OCI-LY3 (cell line): ENCODE results near the gene DAB1.

Experiments
- H2AFZ ChIP-seq: fragments of 200-600, 300-600 bp; shearing (Covaris generic); 2 replicates; pipeline ENCODE4 v1.6.0; 2014; ENCODE audit warnings: antibody characterized with exemption, low read depth, low read length
- H3K27ac ChIP-seq: fragments of 200-600, 300-600 bp; sonication (generic); 2 replicates; pipeline ENCODE4 v1.5.1; 2014; ENCODE audit warnings: mild to moderate bottlenecking, low read length, moderate library complexity, mixed read lengths
- H3K27me3 ChIP-seq: fragments of 200-600, 300-600 bp; sonication (generic); 2 replicates; pipeline ENCODE4 v1.6.1; 2014; ENCODE audit warnings: low read depth, low read length, mixed read lengths
- H3K36me3 ChIP-seq: fragments of 200-600, 300-600 bp; sonication (generic); replicated peaks from 2 replicates; pipeline ENCODE3; 2014; ENCODE audit warnings: low read depth, low read length, mixed read lengths
- H3K4me1 ChIP-seq: fragments of 300-600, 200-600 bp; sonication (generic); 2 replicates; pipeline ENCODE4 v1.6.1; 2014; ENCODE audit warnings: low read length, mixed read lengths
- H3K4me2 ChIP-seq: fragments of 200-600, 300-600 bp; sonication (generic); 2 replicates; pipeline ENCODE4 v1.6.1; 2014; ENCODE audit warnings: low read length, mixed read lengths
- H3K4me3 ChIP-seq: fragments of 300-600, 200-600 bp; sonication (generic); 2 replicates; pipeline ENCODE4 v1.5.1; 2014; ENCODE audit warnings: antibody characterized with exemption, mild to moderate bottlenecking, low read length, moderate library complexity
- H3K79me2 ChIP-seq: fragments of 300-600, 200-600 bp; shearing (Covaris generic); 2 replicates; pipeline ENCODE4 v1.6.1; 2014; ENCODE audit warnings: mild to moderate bottlenecking, low read length, mixed read lengths
- H3K9ac ChIP-seq: fragments of 300-600, 200-600 bp; shearing (Covaris generic); 2 replicates; pipeline ENCODE4 v1.6.0; 2014; ENCODE audit warnings: mild to moderate bottlenecking, low read length, moderate library complexity
- H3K9me3 ChIP-seq: fragments of 200-600, 300-600 bp; shearing (Covaris generic); 2 replicates; pipeline ENCODE4 v1.6.1; 2014; ENCODE audit warnings: low read length, mixed read lengths; ENCODE audit not compliant: insufficient read depth
- H4K20me1 ChIP-seq: fragments of 200-600, 300-600 bp; sonication (generic); 2 replicates; pipeline ENCODE4 v1.6.1; 2016; ENCODE audit warnings: low read length, mixed read lengths; ENCODE audit not compliant: insufficient read depth
- EZH2phosphoT487 ChIP-seq: fragments of 200-600 bp; shearing (Covaris generic); IDR thresholded peaks from 2 replicates; pipeline ENCODE4 v1.6.1; 2018; ENCODE audit warnings: antibody characterized with exemption, mixed run types, low read depth
- TF ChIP-seq, protein P1 (sequence below): fragments of 200-600, 300-600 bp; sonication (generic); IDR thresholded peaks from 2 replicates; pipeline ENCODE4 v1.5.1; 2014; ENCODE audit warnings: antibody characterized with exemption, low read length, low read depth

The DAB1 gene

GRCh38 chr1:57232500-57232899 is 191.4 kb downstream of the DAB1 start:
- Histone ChIP-seq H3K4me2 (no peak overlapping the region), H3K27me3 (no peaks in the 10 kb centered on the region), H3K27ac (no peak overlapping the region), H3K4me3 (no peak overlapping the region), H3K4me1 (peaks cover 20% of the 10 kb centered on the region), H3K36me3 (no peaks in the 10 kb centered on the region), H3K9ac (no peak overlapping the region), H4K20me1 (no peaks in the 10 kb centered on the region), H3K79me2 (no peaks in the 10 kb centered on the region), H3K9me3 (no peaks in the 10 kb centered on the region), H2AFZ (no peak overlapping the region)
- TF ChIP-seq, protein P1, sequence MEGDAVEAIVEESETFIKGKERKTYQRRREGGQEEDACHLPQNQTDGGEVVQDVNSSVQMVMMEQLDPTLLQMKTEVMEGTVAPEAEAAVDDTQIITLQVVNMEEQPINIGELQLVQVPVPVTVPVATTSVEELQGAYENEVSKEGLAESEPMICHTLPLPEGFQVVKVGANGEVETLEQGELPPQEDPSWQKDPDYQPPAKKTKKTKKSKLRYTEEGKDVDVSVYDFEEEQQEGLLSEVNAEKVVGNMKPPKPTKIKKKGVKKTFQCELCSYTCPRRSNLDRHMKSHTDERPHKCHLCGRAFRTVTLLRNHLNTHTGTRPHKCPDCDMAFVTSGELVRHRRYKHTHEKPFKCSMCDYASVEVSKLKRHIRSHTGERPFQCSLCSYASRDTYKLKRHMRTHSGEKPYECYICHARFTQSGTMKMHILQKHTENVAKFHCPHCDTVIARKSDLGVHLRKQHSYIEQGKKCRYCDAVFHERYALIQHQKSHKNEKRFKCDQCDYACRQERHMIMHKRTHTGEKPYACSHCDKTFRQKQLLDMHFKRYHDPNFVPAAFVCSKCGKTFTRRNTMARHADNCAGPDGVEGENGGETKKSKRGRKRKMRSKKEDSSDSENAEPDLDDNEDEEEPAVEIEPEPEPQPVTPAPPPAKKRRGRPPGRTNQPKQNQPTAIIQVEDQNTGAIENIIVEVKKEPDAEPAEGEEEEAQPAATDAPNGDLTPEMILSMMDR, result no peak
- no peak for TF ChIP-seq EZH2phosphoT487

- H3K4me3 ChIP-seq, result no peak overlapping the region
- no peaks in the 10 kb centered on the region for H3K9me3 ChIP-seq
- H3K4me2 ChIP-seq, result no peak overlapping the region
- H4K20me1 ChIP-seq, result no peaks in the 10 kb centered on the region
- H3K36me3 ChIP-seq, result no peaks in the 10 kb centered on the region
- TF ChIP-seq, protein P1, result no peak
- no peak for TF ChIP-seq EZH2phosphoT487
- H2AFZ ChIP-seq, result no peak overlapping the region
- peaks cover 14% of the 10 kb centered on the region for H3K4me1 ChIP-seq
- no peaks in the 10 kb centered on the region for H3K27me3 ChIP-seq
- H3K79me2 ChIP-seq, result no peaks in the 10 kb centered on the region
- no peak overlapping the region for H3K9ac ChIP-seq
- H3K27ac ChIP-seq, result no peak overlapping the region
Observed at GRCh38 chr1:57229998-57230397, 193.9 kb downstream of the DAB1 start.

DNA sequence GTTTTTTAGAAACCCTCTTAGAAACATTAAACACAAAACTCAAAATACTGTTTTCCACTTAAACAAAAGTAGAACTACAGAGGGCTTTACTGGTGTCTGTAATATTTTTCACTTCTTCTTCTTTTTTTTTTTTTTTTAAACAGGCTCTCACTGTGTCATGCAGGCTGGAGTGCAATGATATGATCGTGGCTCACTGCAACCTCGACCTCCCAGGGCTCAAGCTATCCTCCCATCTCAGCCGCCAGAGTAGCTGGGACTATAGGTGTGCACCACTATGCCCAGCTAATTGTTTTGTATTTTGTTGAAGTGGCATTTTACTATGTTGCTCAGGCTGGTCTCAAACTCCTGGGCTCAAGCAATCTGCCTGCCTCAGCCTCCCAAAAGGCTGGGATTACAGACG is 194.8 kb downstream of the DAB1 start:
- no peak overlapping the region for H3K9ac ChIP-seq
- no peak overlapping the region for H2AFZ ChIP-seq
- no peaks in the 10 kb centered on the region for H3K79me2 ChIP-seq
- peaks cover 14% of the 10 kb centered on the region for H3K4me1 ChIP-seq
- no peaks in the 10 kb centered on the region for H4K20me1 ChIP-seq
- H3K9me3 ChIP-seq, result no peaks in the 10 kb centered on the region
- no peaks in the 10 kb centered on the region for H3K27me3 ChIP-seq
- no peaks in the 10 kb centered on the region for H3K36me3 ChIP-seq
- H3K4me3 ChIP-seq, result no peak overlapping the region
- H3K4me2 ChIP-seq, result no peak overlapping the region; the same call in 1 of the 2 replicates
- H3K27ac ChIP-seq, result no peak overlapping the region
- TF ChIP-seq EZH2phosphoT487, result no peak
- TF ChIP-seq, protein P1, result no peak

GRCh38 chr1:57222801-57223200 is 201.1 kb downstream of the DAB1 start:
- H3K4me1 ChIP-seq, result peaks cover 8% of the 10 kb centered on the region
- H3K36me3 ChIP-seq, result no peaks in the 10 kb centered on the region
- H2AFZ ChIP-seq, result no peak overlapping the region

More at GRCh38 chr1:57222801-57223200, 201.1 kb downstream of the DAB1 start:
- Histone ChIP-seq H3K27me3 (no peaks in the 10 kb centered on the region), H3K27ac (no peak overlapping the region), H3K4me2 (no peak overlapping the region), H3K4me3 (no peak overlapping the region), H4K20me1 (no peaks in the 10 kb centered on the region), H3K9ac (no peak overlapping the region), H3K79me2 (no peaks in the 10 kb centered on the region), H3K9me3 (no peaks in the 10 kb centered on the region)
- TF ChIP-seq, protein P1, result no peak
- no peak for TF ChIP-seq EZH2phosphoT487
